GM18526 (cell line): ENCODE results near the gene PDZD2.

Experiments used
- POLR2A ChIP-seq: IDR thresholded peaks from 3 replicates; pipeline ENCODE4 v1.6.1; 2011; ENCODE audit not compliant: insufficient read length; ENCODE audit errors: extremely low read depth

PDZD2 gene

GRCh38 chr5:32095261-32095671, 456.3 kb downstream of the PDZD2 start:
- TF ChIP-seq POLR2A, result no peak

GRCh38 chr5:32096891-32097595, 458.1 kb downstream of the PDZD2 start:
- TF ChIP-seq POLR2A, result no peak

- no peak for TF ChIP-seq POLR2A
Observed at GRCh38 chr5:32098291-32098690, 459.4 kb downstream of the PDZD2 start.

- TF ChIP-seq POLR2A, result no peak
Observed at GRCh38 chr5:32098890-32099310, 460.0 kb downstream of the PDZD2 start.

GRCh38 chr5:32099486-32100035, 460.6 kb downstream of the PDZD2 start:
- TF ChIP-seq POLR2A, result no peak

GRCh38 chr5:32100230-32100629, 461.3 kb downstream of the PDZD2 start:
- TF ChIP-seq POLR2A, result no peak

GRCh38 chr5:32100691-32101302, 461.9 kb downstream of the PDZD2 start:
- TF ChIP-seq POLR2A, result no peak

- no peak for TF ChIP-seq POLR2A
Observed at GRCh38 chr5:32102254-32102986, 463.5 kb downstream of the PDZD2 start.

GRCh38 chr5:32103521-32103920, 464.6 kb downstream of the PDZD2 start:
- no peak for TF ChIP-seq POLR2A

GRCh38 chr5:32107291-32107690, 468.4 kb downstream of the PDZD2 start:
- TF ChIP-seq POLR2A, result no peak

- no peak for TF ChIP-seq POLR2A
Observed at GRCh38 chr5:32108167-32108566, 469.2 kb downstream of the PDZD2 start.

GRCh38 chr5:32109236-32109635, 470.3 kb downstream of the PDZD2 start:
- TF ChIP-seq POLR2A, result no peak

GRCh38 chr5:32110111-32110696, 471.3 kb downstream of the PDZD2 start:
- TF ChIP-seq POLR2A, result no peak

GRCh38 chr5:32115985-32116384, 477.1 kb downstream of the PDZD2 start:
- TF ChIP-seq POLR2A, result no peak

GRCh38 chr5:32116574-32117313, 477.8 kb downstream of the PDZD2 start:
- no peak for TF ChIP-seq POLR2A
